ENCODE results near the gene UBE2M.
"Not testable (repeated sequence)": the region's sequence is repeated elsewhere in the genome, so short reads cannot be mapped to it uniquely, and the experiment has no call there.

Gene UBE2M

DNA sequence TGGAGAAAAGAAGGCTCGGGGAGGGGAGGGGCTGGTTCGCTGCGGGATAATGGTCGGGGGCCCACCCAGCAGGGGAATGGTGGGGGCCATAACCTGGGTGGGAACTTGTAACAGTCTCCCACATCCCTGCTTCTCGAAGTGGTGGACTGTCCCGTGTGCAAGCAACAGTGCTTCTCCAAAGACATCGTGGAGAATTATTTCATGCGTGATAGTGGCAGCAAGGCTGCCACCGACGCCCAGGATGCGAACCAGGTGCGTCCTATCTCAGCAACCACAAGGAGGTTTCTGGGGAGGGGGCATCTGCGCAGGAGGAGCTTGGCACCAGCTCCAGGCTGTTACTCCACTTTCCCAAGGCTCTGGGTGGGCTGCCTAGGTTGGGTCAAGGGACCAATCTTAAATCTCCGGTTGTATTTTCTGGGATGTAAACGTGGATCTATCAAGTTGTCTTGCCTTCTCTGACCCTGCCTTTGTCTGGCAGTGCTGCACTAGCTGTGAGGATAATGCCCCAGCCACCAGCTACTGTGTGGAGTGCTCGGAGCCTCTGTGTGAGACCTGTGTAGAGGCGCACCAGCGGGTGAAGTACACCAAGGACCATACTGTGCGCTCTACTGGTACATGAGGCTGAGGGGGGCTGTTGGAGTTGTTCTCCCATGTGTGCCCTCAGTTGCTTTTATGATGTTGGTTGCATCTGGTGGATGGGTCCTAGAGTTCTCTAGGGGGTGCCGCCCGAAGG is 13.0 kb downstream of the UBE2M start:
- Histone ChIP-seq H3K4me3 (ENCODE audit: extremely low read depth, insufficient read depth, low read length, poor library complexity, severe bottlenecking) (peak overlapping the region; percentile 76), H3K9me3 (ENCODE audit: control insufficient read depth, low read length) (no peaks in the 10 kb centered on the region), H3K27ac (ENCODE audit: low read depth, low read length, severe bottlenecking) (no peak overlapping the region), H3K4me1 (ENCODE audit: control insufficient read depth, insufficient read depth, low read length, poor library complexity, severe bottlenecking) (peaks cover 11% of the 10 kb centered on the region), H3K36me3 (ENCODE audit: control insufficient read depth, insufficient read depth, low read length) (peaks cover 54% of the 10 kb centered on the region)
- WGBS, 2 experiments (ENCODE audit: insufficient coverage in 2 of 2), result 9 to 11% methylated on average over 18 to 21 of the region's 21 CpGs

GRCh38 chr19:58544591-58545285 is 13.7 kb downstream of the UBE2M start:
- Histone ChIP-seq H3K27ac (ENCODE audit: low read depth, low read length, severe bottlenecking) (peak overlapping the region; percentile 99), H3K9me3 (ENCODE audit: control insufficient read depth, low read length) (no peaks in the 10 kb centered on the region), H3K36me3 (ENCODE audit: control insufficient read depth, insufficient read depth, low read length) (peaks cover 47% of the 10 kb centered on the region), H3K4me1 (ENCODE audit: control insufficient read depth, insufficient read depth, low read length, poor library complexity, severe bottlenecking) (peaks cover 11% of the 10 kb centered on the region), H3K4me3 (ENCODE audit: extremely low read depth, insufficient read depth, low read length, poor library complexity, severe bottlenecking) (peak overlapping the region; percentile 76)
- 0 to 1% methylated on average over 74 to 80 of the region's 92 CpGs for WGBS, 2 experiments (ENCODE audit: insufficient coverage in 2 of 2)

GRCh38 chr19:58543826-58544590 is 14.4 kb downstream of the UBE2M start, which contains the start of gene TRIM28:
TSS of gene TRIM28 (plus strand) at chr19:58544064. CDS start at chr19:58544758, 694 bp downstream.
- H3K27ac ChIP-seq (ENCODE audit: low read depth, low read length, severe bottlenecking), result peak within 1 kb of the TSS; percentile 99
- no peaks in the 10 kb centered on the region for H3K9me3 ChIP-seq (ENCODE audit: control insufficient read depth, low read length)
- peaks cover 39% of the 10 kb centered on the region for H3K36me3 ChIP-seq (ENCODE audit: control insufficient read depth, insufficient read depth, low read length)
- H3K4me3 ChIP-seq (ENCODE audit: extremely low read depth, insufficient read depth, low read length, poor library complexity, severe bottlenecking), result peak within 1 kb of the TSS; percentile 76
- H3K4me1 ChIP-seq (ENCODE audit: control insufficient read depth, insufficient read depth, low read length, poor library complexity, severe bottlenecking), result peaks cover 11% of the 10 kb centered on the region
- WGBS, 2 experiments (ENCODE audit: insufficient coverage in 2 of 2), result 0 to 1% methylated on average over 41 to 47 of the region's 73 CpGs

- H3K9me3 ChIP-seq (ENCODE audit: control insufficient read depth, low read length); H3K27ac ChIP-seq (ENCODE audit: low read depth, low read length, severe bottlenecking); H3K4me3 ChIP-seq (ENCODE audit: extremely low read depth, insufficient read depth, low read length, poor library complexity, severe bottlenecking): not testable (repeated sequence)
- H3K36me3 ChIP-seq (ENCODE audit: control insufficient read depth, insufficient read depth, low read length), result peaks cover 27% of the 10 kb centered on the region
- peaks cover 11% of the 10 kb centered on the region for H3K4me1 ChIP-seq (ENCODE audit: control insufficient read depth, insufficient read depth, low read length, poor library complexity, severe bottlenecking)
- 88 to 93% methylated on average over 15 to 17 of the region's 18 CpGs for WGBS, 2 experiments (ENCODE audit: insufficient coverage in 2 of 2)
These were observed 15.6 kb downstream of the UBE2M start for GRCh38 chr19:58542641-58543372.

- not testable (repeated sequence) for H3K27ac ChIP-seq (ENCODE audit: low read depth, low read length, severe bottlenecking); H3K36me3 ChIP-seq (ENCODE audit: control insufficient read depth, insufficient read depth, low read length); H3K9me3 ChIP-seq (ENCODE audit: control insufficient read depth, low read length); H3K4me1 ChIP-seq (ENCODE audit: control insufficient read depth, insufficient read depth, low read length, poor library complexity, severe bottlenecking); H3K4me3 ChIP-seq (ENCODE audit: extremely low read depth, insufficient read depth, low read length, poor library complexity, severe bottlenecking)
These were observed 19.2 kb downstream of the UBE2M start for GRCh38 chr19:58539169-58539559.

GRCh38 chr19:58538257-58539168 is 19.9 kb downstream of the UBE2M start:
- Histone ChIP-seq H3K4me1 (ENCODE audit: control insufficient read depth, insufficient read depth, low read length, poor library complexity, severe bottlenecking) (no peaks in the 10 kb centered on the region), H3K36me3 (ENCODE audit: control insufficient read depth, insufficient read depth, low read length) (no peaks in the 10 kb centered on the region), H3K4me3 (ENCODE audit: extremely low read depth, insufficient read depth, low read length, poor library complexity, severe bottlenecking) (peak overlapping the region; percentile 40), H3K27ac (ENCODE audit: low read depth, low read length, severe bottlenecking) (peak overlapping the region; percentile 84), H3K9me3 (ENCODE audit: control insufficient read depth, low read length) (no peaks in the 10 kb centered on the region)
- WGBS, 2 experiments (ENCODE audit: insufficient coverage in 2 of 2), result 0 to 3% methylated on average over 35 to 49 of the region's 55 CpGs

DNA sequence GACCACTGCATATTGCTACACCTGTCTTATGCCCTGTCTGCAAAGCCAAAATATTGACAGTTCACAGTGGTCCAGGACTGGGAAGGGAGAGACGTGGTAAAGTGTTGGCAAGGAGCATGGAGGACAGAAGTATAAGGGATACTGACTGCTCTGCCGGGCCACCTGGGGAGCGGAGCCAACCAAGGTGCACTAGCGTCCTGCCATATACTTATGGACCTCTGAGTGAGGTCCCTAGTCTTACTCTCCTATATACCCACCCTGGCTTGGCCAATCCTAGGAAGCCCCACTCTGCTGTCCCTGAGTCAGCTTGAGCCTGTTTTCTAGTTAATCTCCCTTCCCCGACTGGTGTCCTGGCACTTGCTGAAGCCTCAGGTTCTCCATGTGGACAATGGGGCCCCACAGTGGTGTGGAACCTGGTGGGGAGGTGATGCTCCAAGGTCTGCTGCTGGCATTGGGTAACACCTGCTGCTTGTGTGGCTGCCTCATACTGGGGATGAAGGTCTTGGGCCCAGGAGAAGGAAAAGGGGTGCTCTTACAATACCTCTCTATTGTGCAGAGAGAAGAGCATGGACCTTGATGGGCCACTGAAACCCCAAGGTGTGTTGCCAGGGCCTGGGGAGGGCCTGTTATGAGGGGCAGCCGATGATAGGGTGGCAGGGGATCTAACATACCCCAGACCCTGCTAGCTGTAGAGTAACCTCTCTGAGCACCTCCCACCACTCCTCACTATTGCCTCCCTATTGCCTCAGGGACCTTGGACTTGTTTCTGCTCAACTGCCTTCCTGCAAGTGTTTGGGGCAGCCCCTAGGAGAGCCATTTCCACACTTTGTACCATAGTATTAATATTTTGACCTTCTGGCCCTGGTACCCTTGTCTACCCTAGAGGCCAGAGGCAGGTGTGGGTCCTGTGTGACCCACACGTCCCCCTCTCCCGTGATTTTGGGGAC is 21.3 kb downstream of the UBE2M start:
- Histone ChIP-seq H3K4me3 (ENCODE audit: extremely low read depth, insufficient read depth, low read length, poor library complexity, severe bottlenecking) (no peak overlapping the region), H3K27ac (ENCODE audit: low read depth, low read length, severe bottlenecking) (no peak overlapping the region)
- 96 to 98% methylated on average over 4 to 5 of the region's 8 CpGs for WGBS, 2 experiments (ENCODE audit: insufficient coverage in 2 of 2)

GRCh38 chr19:58535857-58536256 is 22.6 kb downstream of the UBE2M start:
- no peak overlapping the region for H3K4me3 ChIP-seq (ENCODE audit: extremely low read depth, insufficient read depth, low read length, poor library complexity, severe bottlenecking)
- WGBS, 2 experiments (ENCODE audit: insufficient coverage in 2 of 2), result no CpG with 5 or more reads among the region's 3 CpGs
- no peaks in the 10 kb centered on the region for H3K36me3 ChIP-seq (ENCODE audit: control insufficient read depth, insufficient read depth, low read length)
- no peaks in the 10 kb centered on the region for H3K4me1 ChIP-seq (ENCODE audit: control insufficient read depth, insufficient read depth, low read length, poor library complexity, severe bottlenecking)
- H3K27ac ChIP-seq (ENCODE audit: low read depth, low read length, severe bottlenecking), result no peak overlapping the region
- no peaks in the 10 kb centered on the region for H3K9me3 ChIP-seq (ENCODE audit: control insufficient read depth, low read length)

More for the DNA sequence above, 21.3 kb downstream of the UBE2M start:
- Histone ChIP-seq H3K36me3 (ENCODE audit: control insufficient read depth, insufficient read depth, low read length) (no peaks in the 10 kb centered on the region), H3K9me3 (ENCODE audit: control insufficient read depth, low read length) (no peaks in the 10 kb centered on the region), H3K4me1 (ENCODE audit: control insufficient read depth, insufficient read depth, low read length, poor library complexity, severe bottlenecking) (no peaks in the 10 kb centered on the region)

Measured in mesodermal cell (in vitro differentiated cells).